Testis (tissue), 2 donors: ENCODE results near the gene NLN.

ENCODE experiments used
- CTCF ChIP-seq, 3 experiments: fragments of 450-650 bp in 2 of 3; fragments of 200-600 bp in 1 of 3; sonication (generic) in 1 of 3; IDR thresholded peaks; one replicate each; pipeline ENCODE4 v1.5.1; 2016 to 2019; ENCODE audit warnings: antibody characterized with exemption in 3 of 3, mild to moderate bottlenecking in 2 of 3, moderate library complexity in 1 of 3
- POLR2A ChIP-seq: fragments of 450-650 bp; IDR thresholded peaks from one replicate; pipeline ENCODE4 v1.6.1; 2017; ENCODE audit warnings: antibody characterized with exemption, mild to moderate bottlenecking, moderate library complexity

- TF ChIP-seq CTCF (IDR thresholded peaks at IDR 0.05) (no peak), POLR2A (no peak)
These were observed 113.2 kb downstream of the NLN start for GRCh38 chr5:65835191-65835590.
